Panc1 (cell line): ENCODE data around the gene TMEM19.

Source experiments
- POLR2AphosphoS5 ChIP-seq: IDR thresholded peaks from 2 replicates; pipeline ENCODE4 v1.6.1; 2012; ENCODE audit warnings: mild to moderate bottlenecking, low read depth, low read length, moderate library complexity
- TF ChIP-seq, protein P1 (sequence below): fragments of 450-650 bp; IDR thresholded peaks from 2 replicates; pipeline ENCODE4 v1.5.1; 2017; ENCODE audit warnings: mild to moderate bottlenecking
- TF ChIP-seq, protein P2 (sequence below), 2 experiments: IDR thresholded peaks; 2 replicates each; pipeline ENCODE4 v1.6.1; 2011 to 2012; ENCODE audit warnings: low read depth in 2 of 2, control low read depth in 1 of 2, low read length in 1 of 2, mild to moderate bottlenecking in 1 of 2, moderate library complexity in 1 of 2; ENCODE audit not compliant: insufficient read depth in 1 of 2

GRCh38 chr12:71695782-71696181 is 9.9 kb downstream of the TMEM19 start:
- TF ChIP-seq, protein P1, sequence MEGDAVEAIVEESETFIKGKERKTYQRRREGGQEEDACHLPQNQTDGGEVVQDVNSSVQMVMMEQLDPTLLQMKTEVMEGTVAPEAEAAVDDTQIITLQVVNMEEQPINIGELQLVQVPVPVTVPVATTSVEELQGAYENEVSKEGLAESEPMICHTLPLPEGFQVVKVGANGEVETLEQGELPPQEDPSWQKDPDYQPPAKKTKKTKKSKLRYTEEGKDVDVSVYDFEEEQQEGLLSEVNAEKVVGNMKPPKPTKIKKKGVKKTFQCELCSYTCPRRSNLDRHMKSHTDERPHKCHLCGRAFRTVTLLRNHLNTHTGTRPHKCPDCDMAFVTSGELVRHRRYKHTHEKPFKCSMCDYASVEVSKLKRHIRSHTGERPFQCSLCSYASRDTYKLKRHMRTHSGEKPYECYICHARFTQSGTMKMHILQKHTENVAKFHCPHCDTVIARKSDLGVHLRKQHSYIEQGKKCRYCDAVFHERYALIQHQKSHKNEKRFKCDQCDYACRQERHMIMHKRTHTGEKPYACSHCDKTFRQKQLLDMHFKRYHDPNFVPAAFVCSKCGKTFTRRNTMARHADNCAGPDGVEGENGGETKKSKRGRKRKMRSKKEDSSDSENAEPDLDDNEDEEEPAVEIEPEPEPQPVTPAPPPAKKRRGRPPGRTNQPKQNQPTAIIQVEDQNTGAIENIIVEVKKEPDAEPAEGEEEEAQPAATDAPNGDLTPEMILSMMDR, result no peak
- TF ChIP-seq, protein P2, sequence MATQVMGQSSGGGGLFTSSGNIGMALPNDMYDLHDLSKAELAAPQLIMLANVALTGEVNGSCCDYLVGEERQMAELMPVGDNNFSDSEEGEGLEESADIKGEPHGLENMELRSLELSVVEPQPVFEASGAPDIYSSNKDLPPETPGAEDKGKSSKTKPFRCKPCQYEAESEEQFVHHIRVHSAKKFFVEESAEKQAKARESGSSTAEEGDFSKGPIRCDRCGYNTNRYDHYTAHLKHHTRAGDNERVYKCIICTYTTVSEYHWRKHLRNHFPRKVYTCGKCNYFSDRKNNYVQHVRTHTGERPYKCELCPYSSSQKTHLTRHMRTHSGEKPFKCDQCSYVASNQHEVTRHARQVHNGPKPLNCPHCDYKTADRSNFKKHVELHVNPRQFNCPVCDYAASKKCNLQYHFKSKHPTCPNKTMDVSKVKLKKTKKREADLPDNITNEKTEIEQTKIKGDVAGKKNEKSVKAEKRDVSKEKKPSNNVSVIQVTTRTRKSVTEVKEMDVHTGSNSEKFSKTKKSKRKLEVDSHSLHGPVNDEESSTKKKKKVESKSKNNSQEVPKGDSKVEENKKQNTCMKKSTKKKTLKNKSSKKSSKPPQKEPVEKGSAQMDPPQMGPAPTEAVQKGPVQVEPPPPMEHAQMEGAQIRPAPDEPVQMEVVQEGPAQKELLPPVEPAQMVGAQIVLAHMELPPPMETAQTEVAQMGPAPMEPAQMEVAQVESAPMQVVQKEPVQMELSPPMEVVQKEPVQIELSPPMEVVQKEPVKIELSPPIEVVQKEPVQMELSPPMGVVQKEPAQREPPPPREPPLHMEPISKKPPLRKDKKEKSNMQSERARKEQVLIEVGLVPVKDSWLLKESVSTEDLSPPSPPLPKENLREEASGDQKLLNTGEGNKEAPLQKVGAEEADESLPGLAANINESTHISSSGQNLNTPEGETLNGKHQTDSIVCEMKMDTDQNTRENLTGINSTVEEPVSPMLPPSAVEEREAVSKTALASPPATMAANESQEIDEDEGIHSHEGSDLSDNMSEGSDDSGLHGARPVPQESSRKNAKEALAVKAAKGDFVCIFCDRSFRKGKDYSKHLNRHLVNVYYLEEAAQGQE (IDR thresholded peaks at IDR 0.05; ENCODE audit: insufficient read depth in 1 of 2, low read depth in 2 of 2, low read length in 1 of 2), result no peak
- no peak for TF ChIP-seq POLR2AphosphoS5
